Measurements from ENCODE around the gene ABHD5.

The ABHD5 gene

DNA sequence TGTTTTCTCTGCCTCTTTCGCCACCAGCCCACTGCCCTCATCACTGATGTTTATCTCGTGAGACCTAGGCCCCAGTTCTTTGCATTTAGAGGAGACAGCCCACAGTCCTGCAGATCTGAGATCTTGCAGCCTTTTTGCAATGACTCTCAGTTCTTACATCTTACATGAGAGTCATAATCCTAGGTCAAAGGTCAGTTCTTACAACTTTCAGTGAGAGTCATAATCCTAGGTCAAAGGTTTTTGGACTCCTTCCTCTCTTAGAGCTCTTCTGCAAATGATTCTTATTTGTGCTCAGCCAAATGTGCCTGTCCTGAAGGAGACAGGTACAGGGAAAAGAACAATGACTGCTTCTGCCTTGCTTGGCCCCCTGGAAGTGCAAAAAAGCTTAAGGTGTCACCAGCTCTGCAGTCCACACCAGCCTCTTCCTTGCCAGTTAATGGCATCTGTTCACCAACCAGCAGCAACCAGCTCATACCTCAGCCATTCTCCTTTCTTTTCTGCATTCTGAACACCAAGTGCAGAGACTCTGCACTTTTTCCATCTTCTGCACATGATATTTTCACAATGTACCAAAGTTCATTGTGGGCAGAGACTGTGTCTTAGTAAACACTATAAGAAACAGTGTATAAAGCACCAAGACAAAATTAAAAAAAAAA lies 67.1 kb downstream of the ABHD5 start:
- DNase-seq (ENCODE audit: low spot score) = no peak

DNA sequence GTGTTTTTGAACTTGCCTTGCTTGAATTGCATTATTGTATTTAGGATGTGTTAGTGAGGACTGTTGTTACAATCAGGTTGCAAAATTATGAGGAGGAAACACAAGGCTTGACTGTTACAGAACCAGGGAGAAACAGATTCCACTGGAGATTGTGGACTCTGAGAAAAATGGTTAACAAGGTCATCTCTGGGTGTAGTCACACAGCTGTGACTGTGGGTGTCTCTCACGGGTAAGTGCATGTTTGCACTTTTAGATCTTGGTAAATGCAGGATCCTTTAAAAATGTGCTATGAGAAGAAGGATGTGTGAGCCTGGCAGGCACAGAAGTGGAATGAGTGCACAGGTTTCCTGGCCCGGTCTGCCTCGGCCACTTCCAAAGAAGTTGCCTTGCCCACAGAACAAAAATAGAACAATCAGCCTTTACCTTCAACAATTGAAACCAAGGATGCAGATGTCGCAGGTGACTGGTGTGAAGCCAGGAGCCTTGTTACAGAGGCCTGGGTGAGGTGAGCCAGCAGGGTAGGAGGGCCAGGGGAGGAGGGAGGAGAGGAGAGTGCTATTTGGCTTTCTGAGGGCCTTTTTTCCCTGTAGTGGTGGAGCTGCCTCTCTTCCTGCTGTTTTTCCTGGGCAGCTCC lies 68.0 kb downstream of the ABHD5 start:
- DNase-seq (ENCODE audit: low spot score) = no peak

DNA sequence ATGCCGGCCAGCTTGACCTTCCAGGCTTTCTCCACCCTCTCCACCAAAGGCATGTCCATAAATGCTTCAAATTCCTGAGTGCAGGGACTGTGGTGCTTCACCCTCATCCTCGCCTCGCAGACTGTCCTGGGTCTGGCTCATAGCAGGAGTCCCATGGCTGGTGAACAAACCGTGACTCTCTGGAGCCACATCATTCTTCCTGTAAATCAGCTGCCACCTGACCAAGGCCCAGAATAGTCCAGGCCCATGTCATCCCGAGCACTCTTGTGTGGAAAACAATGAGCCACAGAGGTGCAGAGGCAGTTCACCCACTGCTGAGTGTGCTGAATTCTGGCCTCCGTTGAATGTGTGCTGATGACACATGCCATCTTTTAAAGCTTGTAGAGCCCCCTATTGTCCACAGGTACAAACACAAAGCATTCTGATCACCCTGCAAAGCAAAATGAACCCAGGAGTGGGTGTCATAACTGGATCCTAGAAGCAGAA lies 68.6 kb downstream of the ABHD5 start:
- DNase-seq (ENCODE audit: low spot score) = peak; percentile 77

DNA sequence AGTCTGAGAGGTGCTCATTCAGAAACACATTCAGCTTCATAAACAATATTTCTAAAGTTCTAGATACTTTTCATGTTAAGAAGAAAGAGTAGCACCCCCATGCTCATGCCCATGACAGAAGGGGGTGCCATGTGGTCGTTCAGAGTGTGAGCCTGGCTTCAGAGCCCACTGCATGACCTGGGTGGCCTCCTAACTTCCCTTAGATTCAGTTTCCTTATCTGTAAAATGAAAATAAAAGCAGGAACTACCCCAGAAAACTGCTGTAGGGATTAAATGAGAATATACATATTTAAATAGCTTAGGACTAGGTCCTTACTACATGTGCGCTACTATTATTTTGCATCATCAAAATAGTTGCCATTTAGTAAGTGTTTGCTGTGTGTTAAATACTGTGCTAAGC lies 69.2 kb downstream of the ABHD5 start:
- no peak for DNase-seq (ENCODE audit: low spot score)

DNA sequence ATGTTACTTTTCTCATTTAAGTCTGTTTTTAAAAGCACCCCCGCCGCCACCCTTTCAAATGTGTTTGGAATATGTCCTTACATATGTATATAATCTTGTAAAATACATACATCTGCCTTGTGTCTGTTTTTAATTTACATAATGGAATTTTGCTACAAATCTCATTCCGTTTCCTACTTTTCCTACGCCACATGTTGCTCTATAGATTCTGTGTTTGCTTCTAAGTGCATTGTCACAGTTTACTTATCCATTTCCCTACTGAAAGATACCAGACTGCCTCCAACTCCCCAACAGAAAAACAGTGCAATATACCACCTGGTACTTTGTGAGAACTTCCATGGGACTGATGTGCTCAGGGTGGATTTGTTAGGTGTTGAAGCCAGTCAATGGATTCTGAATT lies 70.2 kb downstream of the ABHD5 start:
- DNase-seq (ENCODE audit: low spot score) = no peak

DNA sequence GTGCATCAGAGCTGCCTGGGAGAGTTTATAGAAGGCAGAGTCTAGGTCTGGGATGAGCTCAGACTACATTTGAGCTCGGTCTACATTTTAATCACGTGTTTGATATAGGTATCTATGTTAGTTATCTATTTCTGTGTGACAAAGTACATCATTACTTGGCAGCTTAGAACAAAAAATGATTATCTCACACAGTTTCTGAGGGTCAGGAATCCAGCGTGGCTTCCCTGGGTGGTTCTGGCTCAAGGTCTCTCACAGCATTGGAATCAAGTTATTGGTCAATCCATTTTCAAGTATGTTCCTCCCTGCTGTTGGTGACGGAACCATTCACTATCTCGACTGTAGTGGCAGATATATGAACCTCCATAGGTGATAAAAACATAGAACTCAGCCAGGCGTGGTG lies 71.7 kb downstream of the ABHD5 start:
- DNase-seq (ENCODE audit: low spot score) = no peak

DNA sequence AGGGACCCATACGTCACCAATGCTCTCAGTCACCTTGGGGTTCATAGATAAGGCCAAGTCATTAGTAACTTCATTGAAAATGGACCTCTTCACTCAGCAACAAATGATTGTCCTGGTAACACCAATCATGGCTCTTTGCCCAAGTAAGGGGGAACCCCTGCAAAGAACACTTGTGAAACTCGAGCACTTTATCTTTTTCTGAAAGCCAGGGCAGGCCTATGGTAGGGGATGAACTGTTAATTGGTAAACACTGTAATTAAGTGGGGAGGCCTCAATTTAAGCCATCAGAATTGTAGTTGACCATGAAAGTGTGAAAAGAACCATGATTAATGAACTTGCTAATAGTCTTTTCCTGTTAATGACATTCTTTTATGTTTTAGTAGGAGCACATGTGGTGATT lies 73.3 kb downstream of the ABHD5 start:
- no peak for DNase-seq (ENCODE audit: low spot score)

DNA sequence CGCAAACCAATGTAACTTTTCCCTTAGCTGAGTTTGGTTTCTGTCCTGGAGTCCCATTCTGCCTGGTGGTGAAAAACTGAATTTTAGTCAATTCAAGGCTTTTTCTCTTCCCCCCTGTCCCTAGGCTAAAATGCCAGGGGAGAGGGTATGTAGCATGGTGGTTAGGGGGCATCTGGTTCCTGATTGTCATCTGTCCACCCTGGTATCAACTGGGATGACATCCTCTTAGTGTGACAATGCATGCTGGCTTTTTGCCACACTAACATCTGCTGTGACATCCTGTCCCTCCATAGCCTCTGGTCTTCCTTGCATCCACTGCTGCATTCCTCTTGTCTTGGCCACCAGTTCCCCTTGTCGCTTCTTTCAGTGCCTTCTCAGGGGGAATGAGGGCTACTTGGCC lies 73.7 kb downstream of the ABHD5 start:
- DNase-seq (ENCODE audit: low spot score) = no peak

DNA sequence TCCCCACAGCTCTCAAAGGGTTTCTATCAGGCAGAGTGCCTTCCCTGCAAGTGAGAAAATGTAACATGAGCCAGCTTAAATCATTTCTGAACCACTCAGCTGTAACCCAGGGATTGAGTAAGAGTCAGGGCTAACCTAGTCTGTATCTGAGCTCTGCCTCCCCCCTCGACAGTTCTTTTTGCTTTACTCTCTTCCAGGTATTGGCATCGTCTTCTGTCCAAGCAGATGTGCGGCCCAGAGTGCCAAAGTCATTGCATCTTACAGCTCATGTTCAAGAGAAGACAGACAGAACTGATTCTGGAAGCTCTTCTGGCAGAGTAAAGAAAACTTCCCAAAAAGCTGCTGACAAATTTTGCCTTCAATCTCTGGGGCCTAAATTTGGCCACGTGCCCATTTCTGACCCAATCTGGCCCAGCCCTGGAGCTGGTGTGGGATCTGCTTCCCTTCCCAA lies 74.8 kb downstream of the ABHD5 start:
- no peak for DNase-seq (ENCODE audit: low spot score)

DNA sequence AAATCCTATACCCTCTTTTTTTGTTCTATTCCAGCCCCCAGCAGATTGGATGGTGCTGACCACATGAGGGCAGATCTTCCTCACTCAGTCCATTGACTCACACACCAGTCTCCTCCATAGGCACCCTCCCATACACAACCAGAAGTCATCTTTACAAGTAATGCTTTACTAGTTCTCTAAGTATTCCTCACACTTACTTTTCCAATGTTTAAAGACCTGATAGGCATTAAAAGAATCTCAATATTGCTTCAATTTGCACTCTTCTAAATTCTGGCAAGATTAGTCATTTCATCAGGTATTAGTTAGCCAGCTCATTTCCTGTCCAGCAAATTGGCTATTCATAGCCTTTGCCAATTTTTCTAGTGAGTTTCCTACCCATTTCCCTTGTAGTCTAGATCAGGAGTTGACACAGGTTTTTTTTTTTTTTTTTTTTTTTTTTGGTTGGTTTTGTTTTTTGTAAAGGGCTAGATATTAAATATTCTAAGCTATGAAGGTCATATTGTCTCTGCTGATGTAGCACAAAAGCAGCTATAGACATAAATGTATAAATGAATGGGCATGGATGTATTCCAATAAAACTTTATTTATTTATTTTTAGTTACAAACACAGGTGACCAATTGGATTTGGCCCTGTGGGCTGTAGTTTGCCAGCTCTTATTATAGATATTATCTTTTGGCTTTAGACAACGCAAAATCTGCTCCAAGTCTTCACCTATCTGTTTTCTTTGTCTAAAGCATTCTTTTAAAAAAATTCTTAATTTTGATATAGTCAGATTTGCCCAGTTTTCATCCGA lies 76.1 kb downstream of the ABHD5 start:
- no peak for DNase-seq (ENCODE audit: low spot score)

DNA sequence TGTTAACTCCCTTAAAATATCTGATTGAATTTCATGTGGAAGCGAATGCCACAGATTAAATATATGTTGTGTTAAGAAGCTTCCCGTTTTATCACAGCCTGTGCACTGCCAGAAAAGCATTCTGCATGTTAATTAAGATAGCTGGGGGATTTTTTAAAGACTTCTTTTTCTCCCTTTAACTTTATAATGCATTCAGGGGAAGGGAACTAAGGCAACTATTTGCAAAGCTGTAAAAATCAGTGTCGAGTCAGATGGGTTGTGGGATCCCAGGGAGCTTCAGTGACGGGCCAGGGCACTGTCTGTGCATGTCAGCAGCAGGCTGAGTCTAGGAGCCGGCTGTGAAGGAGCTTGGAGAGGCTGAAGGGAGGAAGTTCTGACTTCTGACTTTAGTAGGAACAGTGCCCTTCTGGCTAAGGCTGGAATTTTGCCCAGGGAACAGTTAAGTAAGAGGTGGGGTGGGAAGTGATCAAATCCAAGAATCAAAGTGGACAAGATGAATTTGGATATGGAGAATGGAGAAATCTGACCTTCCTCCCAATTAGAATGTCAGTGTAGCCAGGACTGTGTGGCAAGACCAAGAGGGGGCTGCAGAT lies 77.7 kb downstream of the ABHD5 start:
- no peak for DNase-seq (ENCODE audit: low spot score)

DNA sequence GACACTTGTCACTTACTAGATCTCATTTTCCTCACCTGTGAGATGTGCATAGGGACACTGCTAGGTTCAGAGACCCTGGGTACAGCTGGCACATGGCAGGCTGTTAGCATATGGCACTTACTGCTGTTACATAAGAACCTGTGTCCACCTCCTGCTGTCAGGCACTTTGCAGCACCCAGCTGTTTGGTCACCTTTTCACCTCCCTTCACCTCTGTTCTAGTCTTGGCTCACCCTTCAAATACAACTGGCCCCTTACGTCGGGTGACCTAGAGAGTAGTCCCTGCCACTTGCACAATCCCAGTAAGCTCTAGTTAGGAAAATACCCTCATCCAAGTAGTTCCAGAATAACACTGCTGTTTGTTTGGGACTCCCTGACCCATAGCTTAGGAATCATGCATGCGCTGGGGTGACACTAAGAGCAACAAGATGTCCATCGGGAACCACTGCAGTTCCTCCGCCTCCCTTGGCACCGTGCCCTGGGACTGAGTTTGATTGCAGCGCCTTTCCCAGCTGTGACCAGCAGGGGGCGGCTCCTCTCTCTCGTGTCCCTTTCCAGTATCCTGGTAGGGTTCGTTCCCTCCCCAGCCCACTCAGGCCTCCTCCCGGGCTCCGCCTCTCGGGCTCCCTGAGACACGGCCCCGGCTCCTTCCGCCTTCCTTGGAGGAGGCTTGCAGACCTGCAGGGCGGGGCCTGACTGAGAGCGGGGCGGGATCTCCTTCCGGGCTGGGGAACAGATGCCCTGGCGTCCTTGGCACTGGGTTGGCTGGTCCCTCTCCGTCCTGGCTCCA lies 78.6 kb downstream of the ABHD5 start:
- DNase-seq (ENCODE audit: low spot score) = peak; percentile 95

DNA sequence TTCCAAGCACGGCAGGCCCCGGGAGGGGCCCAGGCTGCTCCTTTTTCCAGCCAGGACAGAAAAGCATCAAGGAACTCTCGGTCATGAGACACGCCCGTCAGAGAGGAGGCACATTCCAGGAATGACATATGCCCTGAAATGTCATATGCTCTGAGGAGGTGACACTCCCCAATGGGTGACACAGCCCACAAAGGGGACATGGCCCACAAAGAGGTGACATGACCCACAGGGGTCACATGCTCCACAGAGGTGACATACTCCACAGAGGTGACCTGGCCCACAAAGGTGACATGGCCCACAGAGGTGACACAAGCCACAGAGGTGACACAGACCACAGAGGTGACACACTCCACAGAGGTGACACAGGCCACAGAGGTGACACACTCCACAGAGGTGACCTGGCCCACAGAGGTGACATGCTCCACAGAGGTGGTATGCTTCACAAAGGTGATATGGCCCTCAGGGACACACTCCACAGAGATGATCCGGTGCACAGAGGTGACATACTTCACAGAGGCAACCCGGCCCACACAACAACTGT lies 79.2 kb downstream of the ABHD5 start:
- no peak for DNase-seq (ENCODE audit: low spot score)

DNA sequence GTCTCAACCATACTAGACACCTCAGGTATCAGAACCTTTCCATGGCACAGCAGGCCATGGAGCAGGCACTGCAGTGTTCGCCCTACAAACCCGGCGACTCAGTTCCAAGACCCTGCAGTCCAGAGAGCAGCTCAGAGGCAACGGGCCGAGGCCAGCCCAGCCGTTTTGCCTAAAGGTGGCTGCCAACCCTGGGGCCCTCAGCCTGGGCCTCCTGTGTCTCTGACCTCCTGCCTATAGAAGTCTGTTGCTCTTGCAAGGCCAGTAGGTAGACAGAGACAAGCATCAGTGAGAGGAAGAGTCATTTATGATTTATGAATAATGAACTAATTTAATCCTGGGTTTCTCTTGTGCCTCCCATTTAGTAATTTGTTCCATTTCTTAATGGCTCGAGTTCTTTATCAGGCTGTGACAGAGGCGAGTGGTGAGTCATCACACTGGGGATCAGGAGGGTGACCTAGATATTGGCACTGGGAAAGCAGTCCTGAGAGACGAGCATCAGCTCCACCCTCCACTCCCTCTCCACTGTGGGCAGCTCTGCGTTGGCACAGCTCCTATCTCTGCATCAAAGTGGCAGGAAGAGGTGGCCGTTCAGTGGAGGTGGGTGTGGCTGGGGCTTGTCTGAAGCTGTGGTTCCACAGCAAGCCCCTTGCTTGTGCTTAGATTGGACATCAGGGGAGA lies 79.8 kb downstream of the ABHD5 start:
- DNase-seq (ENCODE audit: low spot score) = peak; percentile 67

DNA sequence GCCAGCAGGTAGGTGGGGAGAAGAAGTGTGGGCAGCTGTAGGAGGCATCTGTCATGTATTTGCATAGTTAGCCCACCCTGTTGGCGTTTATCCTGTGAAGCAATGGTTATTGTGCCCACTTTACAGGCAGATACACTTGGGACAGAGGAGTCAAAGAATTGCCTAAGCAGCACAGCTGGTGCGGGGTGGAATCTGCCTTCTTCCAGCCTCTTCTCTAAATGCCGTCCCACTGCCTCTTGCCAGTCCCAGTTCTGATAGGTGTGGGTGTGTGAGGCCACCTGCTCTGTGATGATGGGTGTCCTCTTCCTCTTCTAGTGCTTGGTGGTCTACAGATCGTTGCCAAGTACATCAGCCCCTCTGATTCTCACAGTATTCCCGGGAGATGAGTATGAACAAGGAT lies 80.9 kb downstream of the ABHD5 start:
- no peak for DNase-seq (ENCODE audit: low spot score)

DNA sequence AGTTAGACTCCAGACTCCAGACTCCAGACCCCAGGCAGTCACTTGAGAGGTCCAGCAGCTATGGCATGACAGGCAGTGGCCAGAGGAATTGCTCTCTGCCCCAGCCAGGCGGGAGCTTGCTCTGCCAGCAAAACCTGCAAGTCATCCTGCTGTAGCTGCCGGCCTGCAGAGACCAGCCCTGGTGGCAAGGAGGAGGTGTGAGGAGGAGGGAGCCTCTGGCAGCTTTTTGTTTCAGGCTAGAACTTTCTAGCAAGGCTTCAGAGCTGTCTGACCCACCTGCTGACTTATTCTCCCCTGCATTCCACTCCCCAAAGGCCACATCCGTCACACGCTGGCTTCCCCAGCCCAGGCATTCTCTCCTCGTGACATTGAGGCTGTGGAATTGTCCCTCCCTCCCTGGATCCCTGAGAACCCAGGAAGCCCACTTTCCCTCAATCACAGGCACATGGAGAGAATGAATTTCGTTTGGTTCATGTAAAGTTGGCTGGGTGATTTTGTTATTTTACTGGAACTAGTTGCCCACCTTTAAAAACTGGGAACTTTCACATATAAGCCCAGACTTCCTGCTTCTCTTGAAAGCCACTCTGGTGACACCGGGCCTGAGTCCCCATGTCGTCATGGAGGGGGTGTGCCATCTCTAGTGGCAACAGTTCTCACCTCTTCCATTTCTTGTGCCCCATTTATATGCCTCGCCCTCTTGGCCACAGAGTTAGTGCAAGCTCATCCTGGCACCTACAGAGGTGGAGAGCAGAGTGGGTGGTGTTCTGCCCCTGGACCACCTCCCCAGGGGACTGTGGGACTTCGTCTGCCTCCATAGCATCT lies 82.7 kb downstream of the ABHD5 start:
- no peak for DNase-seq (ENCODE audit: low spot score)

DNA sequence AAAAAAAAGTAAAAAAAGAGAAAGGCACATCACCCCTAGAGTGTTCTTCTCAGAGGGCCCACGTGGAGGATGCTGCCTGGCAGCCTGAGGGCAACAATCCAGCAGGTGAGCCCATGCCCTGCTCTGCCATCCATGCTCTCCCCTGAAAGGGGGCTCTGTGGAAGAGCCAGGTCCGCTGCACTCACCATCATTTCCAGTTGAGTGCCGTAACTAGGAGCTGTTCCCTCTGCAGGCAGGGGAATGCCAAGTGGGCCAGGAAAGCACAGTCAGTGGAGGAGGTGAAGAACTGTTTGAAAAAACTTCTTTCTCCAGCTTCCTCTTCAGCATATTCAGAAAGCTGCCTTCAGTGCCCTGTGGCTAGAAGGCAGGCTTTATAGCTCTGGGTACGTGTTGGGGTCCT lies 84.1 kb downstream of the ABHD5 start:
- DNase-seq (ENCODE audit: low spot score) = no peak

DNA sequence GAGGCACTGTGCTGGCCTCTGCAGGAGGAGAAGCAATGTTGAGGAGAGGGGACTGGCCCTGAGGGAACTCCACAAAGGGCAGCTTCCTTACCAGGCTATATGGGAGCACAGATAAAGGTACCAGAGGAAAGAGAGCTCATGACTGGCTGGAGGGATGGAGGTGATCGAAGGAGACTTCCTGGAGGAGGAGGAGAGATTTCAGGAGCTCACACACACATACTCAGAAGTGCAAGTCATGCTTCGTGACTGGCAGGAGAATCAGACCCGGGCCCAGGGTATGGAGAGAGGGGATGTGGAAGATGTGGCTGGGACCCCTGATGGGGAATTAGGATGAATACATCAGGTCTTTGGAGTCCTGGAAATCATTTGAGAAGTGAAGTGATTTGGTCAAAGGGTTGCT lies 85.4 kb downstream of the ABHD5 start:
- no peak for DNase-seq (ENCODE audit: low spot score)

DNA sequence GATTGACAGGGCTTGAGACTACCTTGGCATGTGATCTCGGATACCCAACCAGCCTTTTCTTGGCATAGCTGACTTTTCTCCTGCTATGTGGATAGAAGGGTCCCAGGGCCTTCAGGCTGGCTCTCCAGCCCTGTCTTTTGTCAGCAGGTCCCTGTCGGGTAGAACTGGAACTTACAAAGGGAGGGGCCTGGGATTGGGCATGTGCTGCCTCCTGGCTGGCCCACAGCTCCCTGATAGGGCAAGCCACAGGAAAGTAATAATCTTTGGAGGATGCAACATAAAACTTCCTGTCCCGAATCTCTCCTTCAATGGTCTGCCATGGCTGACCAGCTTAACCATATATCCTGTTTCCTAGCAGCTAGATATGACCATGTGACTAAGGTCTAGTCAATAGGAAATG lies 89.1 kb downstream of the ABHD5 start:
- DNase-seq (ENCODE audit: low spot score) = no peak

DNA sequence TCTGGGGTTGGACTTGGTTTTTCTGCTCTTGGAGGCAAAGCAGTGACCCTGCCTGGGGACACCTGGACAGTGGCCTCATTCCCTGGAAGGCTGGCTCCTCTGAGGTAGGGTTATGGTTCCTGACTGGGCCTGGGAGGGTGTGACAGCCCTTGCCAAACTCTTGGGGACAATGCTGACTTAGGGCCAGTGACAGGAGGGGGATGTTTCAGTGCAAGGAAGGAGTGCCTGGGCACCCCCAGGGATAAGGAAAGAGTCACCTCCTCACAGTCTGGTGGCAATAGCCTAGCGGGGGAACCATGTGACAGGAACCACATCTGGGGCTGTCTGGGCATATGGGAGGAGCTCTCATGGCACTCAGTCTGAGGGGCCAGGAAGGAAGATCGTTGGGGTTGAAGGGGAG lies 91.8 kb downstream of the ABHD5 start:
- DNase-seq (ENCODE audit: low spot score) = no peak
